ENCODE measurements around the gene ANO6. TPM values are rescaled to one million over a fixed set of nuclear protein-coding genes. Genes with fewer than 3 reads are reported as not detected.

The ANO6 gene
- total RNA-seq, 2 donors from 2014 or later, result 35.2 to 55.1 TPM

- H3K4me3 Mint-ChIP-seq, result no peak overlapping the region
- ATAC-seq, result no peak
- DNase-seq (ENCODE audit: low spot score), result no peak
- no peaks in the 10 kb centered on the region for H3K9me3 Mint-ChIP-seq
- H3K27me3 Mint-ChIP-seq, result peaks cover 9 to 21% of the 10 kb centered on the region in 2 donors
- H3K36me3 Mint-ChIP-seq, result no peaks in the 10 kb centered on the region
- no peak overlapping the region for H3K27ac Mint-ChIP-seq
- peaks cover 0 to 3% of the 10 kb centered on the region in 2 donors for H3K4me1 Mint-ChIP-seq (ENCODE audit: low read depth in 2 of 2)
Measured at GRCh38 chr12:45458854-45459807, 243.2 kb downstream of the ANO6 start.

GRCh38 chr12:45462506-45462905 is 246.6 kb downstream of the ANO6 start:
- no peaks in the 10 kb centered on the region for H3K36me3 Mint-ChIP-seq
- no peak overlapping the region for H3K4me3 Mint-ChIP-seq

GRCh38 chr12:45464699-45465098 is 248.8 kb downstream of the ANO6 start:
- ATAC-seq (no peak), DNase-seq (ENCODE audit: low spot score) (no peak)
- Mint-ChIP-seq H3K4me3 (no peak overlapping the region), H3K36me3 (no peaks in the 10 kb centered on the region), H3K4me1 (ENCODE audit: low read depth in 2 of 2) (peaks cover 5 to 10% of the 10 kb centered on the region in 2 donors), H3K27me3 (peaks cover 11 to 19% of the 10 kb centered on the region in 2 donors), H3K9me3 (no peaks in the 10 kb centered on the region), H3K27ac (no peak overlapping the region)

More at GRCh38 chr12:45462506-45462905, 246.6 kb downstream of the ANO6 start:
- ATAC-seq (no peak), DNase-seq (ENCODE audit: low spot score) (no peak)
- Mint-ChIP-seq H3K27ac (no peak overlapping the region), H3K27me3 (peaks cover 11 to 21% of the 10 kb centered on the region in 2 donors), H3K9me3 (no peaks in the 10 kb centered on the region), H3K4me1 (ENCODE audit: low read depth in 2 of 2) (peaks cover 0 to 3% of the 10 kb centered on the region in 2 donors)

GRCh38 chr12:45468751-45469615 is 253.1 kb downstream of the ANO6 start:
- Mint-ChIP-seq H3K27me3 (peaks cover 0 to 3% of the 10 kb centered on the region in 2 donors), H3K4me1 (ENCODE audit: low read depth in 2 of 2) (peaks cover 14 to 27% of the 10 kb centered on the region in 2 donors), H3K4me3 (no peak overlapping the region), H3K27ac (peak overlapping the region in 1 of 2 donors; percentile 69), H3K36me3 (no peaks in the 10 kb centered on the region), H3K9me3 (no peaks in the 10 kb centered on the region)
- ATAC-seq (no peak), DNase-seq (ENCODE audit: low spot score) (no peak)

- no peak for DNase-seq (ENCODE audit: low spot score)
- H3K27me3 Mint-ChIP-seq, result no peaks in the 10 kb centered on the region
- peak overlapping the region in 1 of 2 donors; percentile 69 for H3K27ac Mint-ChIP-seq
- peaks cover 14 to 27% of the 10 kb centered on the region in 2 donors for H3K4me1 Mint-ChIP-seq (ENCODE audit: low read depth in 2 of 2)
- H3K9me3 Mint-ChIP-seq, result no peaks in the 10 kb centered on the region
- peak overlapping the region; percentile 46 for H3K4me3 Mint-ChIP-seq
- peak in 1 of 2 donors; percentile 70 for ATAC-seq
- H3K36me3 Mint-ChIP-seq, result no peaks in the 10 kb centered on the region
Measured at GRCh38 chr12:45469902-45470301, 254.0 kb downstream of the ANO6 start.

- ATAC-seq (no peak), DNase-seq (ENCODE audit: low spot score) (no peak)
- peaks cover 14 to 27% of the 10 kb centered on the region in 2 donors for H3K4me1 Mint-ChIP-seq (ENCODE audit: low read depth in 2 of 2)
- H3K36me3 Mint-ChIP-seq, result peaks cover 9% of the 10 kb centered on the region
- H3K27ac Mint-ChIP-seq, result no peak overlapping the region
- no peak overlapping the region for H3K4me3 Mint-ChIP-seq
- H3K9me3 Mint-ChIP-seq, result no peaks in the 10 kb centered on the region
- peaks cover 3 to 5% of the 10 kb centered on the region in 2 donors for H3K27me3 Mint-ChIP-seq
Measured at GRCh38 chr12:45473636-45474035, 257.7 kb downstream of the ANO6 start.

- Mint-ChIP-seq H3K4me1 (ENCODE audit: low read depth in 2 of 2) (peaks cover under 1 to 12% of the 10 kb centered on the region in 2 donors), H3K4me3 (no peak overlapping the region), H3K9me3 (no peaks in the 10 kb centered on the region), H3K27me3 (peaks cover 3 to 5% of the 10 kb centered on the region in 2 donors), H3K27ac (no peak overlapping the region), H3K36me3 (peaks cover 13% of the 10 kb centered on the region)
- ATAC-seq, result no peak
- no peak for DNase-seq (ENCODE audit: low spot score)
Measured at GRCh38 chr12:45475594-45475993, 259.7 kb downstream of the ANO6 start.

- Mint-ChIP-seq H3K27me3 (peaks cover 3 to 5% of the 10 kb centered on the region in 2 donors), H3K36me3 (peaks cover 13% of the 10 kb centered on the region)
Measured at GRCh38 chr12:45477526-45477925, 261.6 kb downstream of the ANO6 start.

GRCh38 chr12:45478931-45479330 is 263.0 kb downstream of the ANO6 start:
- no peaks in the 10 kb centered on the region for H3K9me3 Mint-ChIP-seq
- DNase-seq (ENCODE audit: low spot score) (no peak), ATAC-seq (no peak)
- no peak overlapping the region for H3K27ac Mint-ChIP-seq
- peaks cover 13% of the 10 kb centered on the region for H3K36me3 Mint-ChIP-seq
- H3K4me1 Mint-ChIP-seq (ENCODE audit: low read depth in 2 of 2), result no peaks in the 10 kb centered on the region
- peaks cover 3 to 5% of the 10 kb centered on the region in 2 donors for H3K27me3 Mint-ChIP-seq
- no peak overlapping the region for H3K4me3 Mint-ChIP-seq

More at GRCh38 chr12:45477526-45477925, 261.6 kb downstream of the ANO6 start:
- no peak overlapping the region for H3K27ac Mint-ChIP-seq
- H3K4me3 Mint-ChIP-seq, result no peak overlapping the region
- ATAC-seq (no peak), DNase-seq (ENCODE audit: low spot score) (no peak)
- no peaks in the 10 kb centered on the region for H3K9me3 Mint-ChIP-seq
- H3K4me1 Mint-ChIP-seq (ENCODE audit: low read depth in 2 of 2), result no peaks in the 10 kb centered on the region

GRCh38 chr12:45481746-45482145 is 265.9 kb downstream of the ANO6 start:
- Mint-ChIP-seq H3K4me1 (ENCODE audit: low read depth in 2 of 2) (no peaks in the 10 kb centered on the region), H3K27ac (no peak overlapping the region), H3K4me3 (no peak overlapping the region), H3K36me3 (peaks cover 13% of the 10 kb centered on the region), H3K27me3 (peaks cover 3 to 5% of the 10 kb centered on the region in 2 donors), H3K9me3 (no peaks in the 10 kb centered on the region)
- ATAC-seq, result no peak
- DNase-seq (ENCODE audit: low spot score), result no peak

- Mint-ChIP-seq H3K27me3 (no peaks in the 10 kb centered on the region), H3K4me1 (ENCODE audit: low read depth in 2 of 2) (no peaks in the 10 kb centered on the region), H3K4me3 (no peak overlapping the region), H3K36me3 (peaks cover 5% of the 10 kb centered on the region), H3K27ac (no peak overlapping the region), H3K9me3 (no peaks in the 10 kb centered on the region)
- no peak for DNase-seq (ENCODE audit: low spot score)
- no peak for ATAC-seq
Measured at GRCh38 chr12:45483571-45483970, 267.7 kb downstream of the ANO6 start.

Measured in natural killer cell treated with Interleukin-12 subunit alpha and Interleukin-12 subunit beta and Interleukin-15 and Interleukin-18, amount 100 ng/mL, for 72 hours (primary cell).